Stimulated activated CD8-positive, alpha-beta memory T cell treated with anti-CD3 and anti-CD28 coated beads, Interleukin-12 subunit alpha, Interleukin-12 subunit beta, amount 100 ng/mL, for 4 hours (primary cell): Measurements from ENCODE around the gene AFDN.

ENCODE experiments used
- DNase-seq: peaks from one replicate; pipeline ENCODE4 v3.0.0-alpha.2; 2020; ENCODE audit warnings: low read depth

The AFDN gene

DNA sequence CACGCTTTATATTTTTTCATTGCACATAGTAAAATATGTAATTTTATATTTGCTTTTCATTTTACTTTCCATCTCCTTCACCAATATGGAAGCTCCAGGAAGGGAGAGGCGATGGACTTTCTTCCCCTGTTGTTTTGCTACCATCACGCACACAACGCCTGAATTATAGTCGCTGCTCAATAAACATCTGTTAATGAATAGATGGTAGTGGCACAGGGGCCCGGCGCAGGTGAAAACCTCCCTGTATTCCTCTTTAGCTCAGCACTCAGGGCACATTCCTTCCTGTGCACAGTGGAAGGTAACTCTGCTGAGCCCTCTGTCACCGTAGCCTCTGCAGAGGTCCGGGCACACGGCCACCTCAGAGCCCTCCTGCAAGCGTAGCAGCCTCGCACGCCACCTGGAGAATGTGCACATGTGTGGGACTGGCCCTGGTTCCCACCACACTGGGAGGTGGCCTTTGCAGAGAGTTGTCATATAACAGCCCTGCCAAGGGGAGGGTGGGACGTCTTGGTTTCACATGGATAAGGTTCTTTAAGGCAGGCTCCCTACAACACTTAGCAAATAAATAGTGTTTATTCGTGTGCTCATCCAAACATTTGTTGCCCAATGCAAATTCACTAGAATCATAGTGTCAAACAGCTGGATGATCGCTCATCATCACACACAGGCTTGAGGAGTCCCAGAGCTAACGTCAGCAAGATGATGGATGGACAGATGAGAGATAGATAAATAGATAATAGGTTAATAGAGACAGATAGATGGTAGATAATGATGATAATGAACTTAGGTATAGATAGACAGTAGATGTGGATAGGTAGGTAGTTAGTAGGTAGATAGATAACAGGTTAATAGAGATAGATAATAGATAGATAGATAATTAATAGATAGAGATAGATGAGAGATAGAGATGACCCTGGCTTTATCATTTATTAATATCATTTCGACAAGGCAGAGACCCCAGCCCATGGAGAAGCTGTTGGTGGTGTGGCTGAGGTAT is 32.3 kb upstream of the AFDN start:
- DNase-seq = no peak

DNA sequence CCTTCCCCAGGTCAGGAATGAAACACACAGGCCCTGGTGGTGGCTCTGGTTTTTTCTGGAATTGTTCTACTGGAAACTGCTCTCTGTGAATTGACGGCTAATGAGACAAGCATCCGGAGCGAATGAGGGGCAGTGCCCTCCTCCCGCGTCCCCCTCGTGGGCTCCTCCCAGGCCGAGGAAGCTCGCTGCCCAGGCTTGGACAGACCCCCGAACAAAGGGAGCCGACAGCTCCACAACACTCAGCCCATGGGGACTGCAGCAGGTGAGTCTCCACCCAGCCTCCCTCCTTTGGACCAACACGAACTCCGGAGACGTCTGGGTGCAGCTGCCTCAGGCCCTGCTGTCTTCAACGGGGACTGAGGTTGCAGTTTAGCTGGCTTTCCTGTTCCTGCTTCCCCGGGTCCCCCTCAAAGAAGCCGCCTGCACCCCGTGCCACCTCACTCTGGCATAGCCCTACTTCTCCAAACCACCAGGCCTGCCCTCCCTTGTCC is 31.3 kb upstream of the AFDN start:
- DNase-seq = no peak

- no peak for DNase-seq
Measured at GRCh38 chr6:167795874-167796191, 30.9 kb upstream of the AFDN start.

- no peak for DNase-seq
Measured at GRCh38 chr6:167796192-167796981, 30.3 kb upstream of the AFDN start.

GRCh38 chr6:167797011-167797471 is 29.7 kb upstream of the AFDN start:
- no peak for DNase-seq

- DNase-seq = no peak
Measured at GRCh38 chr6:167797476-167798265, 29.0 kb upstream of the AFDN start.

DNA sequence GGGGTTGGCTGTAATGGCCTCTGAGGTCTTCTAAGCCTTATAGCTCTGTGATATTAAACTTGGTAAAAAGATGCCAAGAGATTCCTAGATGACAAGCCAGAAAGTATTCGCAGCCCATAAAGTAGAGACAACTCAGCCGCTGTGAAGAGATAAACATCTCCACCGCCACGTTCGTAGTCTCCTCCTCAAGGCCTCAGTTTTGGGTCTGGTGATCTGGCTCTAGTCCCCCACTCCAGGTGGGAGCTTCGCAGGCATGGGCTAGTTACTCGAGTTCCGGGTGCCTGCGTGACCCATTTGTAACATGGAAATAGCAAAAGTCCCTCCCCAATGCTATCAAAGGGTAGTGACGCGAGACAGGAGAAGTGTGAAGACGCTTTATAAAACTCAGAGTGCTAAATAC is 28.3 kb upstream of the AFDN start:
- DNase-seq = no peak

DNA sequence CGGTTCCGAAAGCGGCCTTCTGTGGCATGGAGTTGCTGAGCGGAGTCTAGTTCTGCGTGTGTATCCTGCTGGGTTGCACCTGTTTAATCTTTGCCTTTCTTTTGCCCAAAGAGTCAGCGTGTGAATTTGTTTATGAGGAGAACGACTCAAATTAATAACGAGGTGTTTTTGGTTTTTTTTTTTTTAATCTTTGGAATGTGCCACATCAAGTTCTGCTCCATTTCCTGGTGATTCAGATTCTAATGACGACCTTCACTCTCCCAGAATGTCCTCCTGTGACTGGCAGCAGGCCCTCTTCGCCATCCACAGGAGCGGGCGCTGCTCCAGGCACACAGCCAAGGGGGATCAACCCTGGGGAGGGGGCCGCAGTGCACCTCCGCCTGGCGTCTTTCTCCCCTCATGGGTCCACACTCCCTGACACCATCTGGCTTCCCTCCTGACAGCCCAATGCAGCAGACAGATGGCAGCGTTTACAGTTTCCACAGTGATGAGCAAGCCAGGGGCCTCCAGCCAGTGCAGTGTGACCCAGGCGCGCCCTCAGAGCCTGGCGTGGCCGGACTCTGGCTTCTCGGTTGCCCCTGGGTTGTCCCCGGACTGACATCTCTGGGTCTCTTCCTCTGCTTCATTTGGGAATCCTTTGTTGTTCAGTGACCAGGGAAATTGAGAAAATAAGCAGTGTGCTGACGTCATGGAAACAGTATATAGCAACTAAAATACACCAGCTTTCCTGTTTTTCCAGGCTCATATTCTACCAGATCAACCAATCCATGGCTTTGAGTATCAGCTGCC is 27.5 kb upstream of the AFDN start:
- no peak for DNase-seq

DNA sequence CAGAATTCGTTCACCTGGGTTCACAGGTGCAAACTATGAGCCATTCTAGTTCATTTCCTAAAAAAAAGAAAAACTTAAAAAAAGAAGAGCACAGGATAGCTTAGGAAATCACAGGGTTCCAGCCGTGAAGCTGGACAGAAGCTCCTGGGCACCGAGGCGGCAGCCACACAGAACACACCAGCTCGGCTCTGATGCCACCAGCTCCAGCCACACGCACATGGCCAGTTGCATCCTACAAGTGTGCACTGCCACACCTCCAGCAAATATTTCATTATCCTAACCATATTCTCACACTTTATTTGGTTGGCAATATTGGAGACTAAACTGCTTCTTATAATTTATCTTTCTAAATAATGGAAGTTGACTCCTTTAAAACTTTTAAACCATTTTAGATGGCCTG is 26.2 kb upstream of the AFDN start:
- DNase-seq = no peak

DNA sequence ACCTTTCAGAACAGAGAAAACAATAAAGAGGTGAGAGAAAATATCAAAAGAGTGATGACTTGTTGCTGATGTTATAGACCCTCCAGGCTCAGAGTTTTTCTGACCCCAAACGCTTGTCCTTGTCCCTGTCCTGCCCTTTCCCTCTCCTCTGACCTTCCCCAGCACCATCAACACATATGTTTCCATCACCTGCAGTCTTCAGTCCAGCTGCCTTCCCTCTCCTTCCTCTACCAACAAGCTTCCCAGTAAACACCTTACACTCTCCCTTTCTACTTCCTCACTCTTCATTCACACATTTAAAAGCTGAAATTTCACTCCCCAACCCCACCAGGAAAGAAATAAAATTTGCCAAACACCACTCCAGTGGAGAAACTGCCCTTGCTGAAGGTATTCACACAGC is 25.4 kb upstream of the AFDN start:
- DNase-seq = no peak

DNA sequence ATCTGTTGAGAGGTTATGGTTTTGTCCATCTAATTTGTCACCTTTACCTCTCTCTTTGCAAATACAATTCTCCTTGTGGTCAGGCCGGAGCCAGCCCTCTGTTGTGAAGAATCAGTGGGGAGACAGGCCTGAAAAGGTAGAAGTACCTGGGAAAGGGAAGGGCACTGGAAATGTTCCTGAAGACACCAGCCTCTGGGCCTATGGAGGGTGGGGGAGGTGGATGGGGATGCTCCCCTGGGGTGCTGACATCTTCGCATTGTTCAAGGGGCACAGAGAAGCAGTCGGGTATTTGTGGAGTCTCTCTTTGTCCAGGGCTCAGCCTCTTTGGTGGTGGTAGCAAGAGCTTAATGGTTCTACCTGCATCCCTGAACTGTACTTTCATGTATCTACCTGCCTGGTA is 24.4 kb upstream of the AFDN start:
- DNase-seq = no peak

DNA sequence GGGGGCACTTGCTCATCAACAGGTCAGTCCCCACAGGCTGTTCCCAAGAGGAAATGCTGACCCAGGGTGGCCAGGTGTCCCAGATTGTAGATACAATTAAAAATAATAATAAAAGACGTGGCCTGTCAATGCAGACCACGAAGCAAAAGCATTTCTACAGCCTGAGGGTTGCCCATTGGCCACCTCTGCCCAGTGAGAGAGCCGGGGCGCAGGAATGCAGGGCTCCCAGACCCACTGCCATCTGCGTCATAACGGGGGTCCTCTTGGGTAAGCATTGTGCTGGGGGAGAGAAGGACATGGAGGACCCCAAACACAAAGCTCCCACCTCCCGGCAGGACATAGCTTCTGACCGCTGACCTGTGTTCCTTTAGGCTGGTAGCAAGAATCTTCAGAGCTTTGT is 22.9 kb upstream of the AFDN start:
- DNase-seq = no peak

DNA sequence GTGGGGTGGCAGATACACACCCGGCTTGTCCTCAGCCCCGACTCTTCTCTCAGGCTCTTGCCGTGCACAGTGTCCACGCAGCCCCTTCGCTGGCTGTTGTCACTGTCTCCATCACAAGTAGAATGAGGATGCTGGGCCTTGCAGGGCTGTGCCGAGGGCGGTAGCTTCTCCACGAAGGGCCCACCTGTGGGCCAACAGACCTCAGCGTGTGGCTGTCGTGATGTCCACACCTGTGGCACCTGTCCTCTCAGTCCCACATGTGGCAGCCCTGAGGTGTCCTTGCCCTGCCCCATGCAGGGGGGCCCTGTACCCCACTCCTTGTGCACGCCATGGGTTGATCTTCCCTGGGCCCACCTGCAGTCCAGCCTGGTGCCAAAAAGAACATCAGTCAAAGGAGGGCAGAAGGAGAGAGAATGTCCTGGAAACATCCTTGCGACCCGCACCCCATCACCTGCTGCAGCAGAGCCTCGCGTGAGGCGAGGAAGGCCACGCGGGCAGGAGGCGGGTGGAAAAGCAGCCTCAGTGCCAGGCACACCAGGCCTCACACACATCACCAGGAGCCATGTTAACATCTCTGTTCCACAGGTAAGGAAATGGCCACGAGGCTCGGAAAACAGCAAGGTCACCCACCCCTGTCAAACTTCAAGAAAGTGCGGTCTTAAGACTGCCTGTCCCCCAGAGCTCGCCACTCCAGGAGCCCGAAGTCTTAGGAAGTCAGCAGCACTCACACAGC is 22.3 kb upstream of the AFDN start:
- DNase-seq = no peak

- no peak for DNase-seq
Measured at GRCh38 chr6:167805349-167806060, 21.2 kb upstream of the AFDN start.

DNA sequence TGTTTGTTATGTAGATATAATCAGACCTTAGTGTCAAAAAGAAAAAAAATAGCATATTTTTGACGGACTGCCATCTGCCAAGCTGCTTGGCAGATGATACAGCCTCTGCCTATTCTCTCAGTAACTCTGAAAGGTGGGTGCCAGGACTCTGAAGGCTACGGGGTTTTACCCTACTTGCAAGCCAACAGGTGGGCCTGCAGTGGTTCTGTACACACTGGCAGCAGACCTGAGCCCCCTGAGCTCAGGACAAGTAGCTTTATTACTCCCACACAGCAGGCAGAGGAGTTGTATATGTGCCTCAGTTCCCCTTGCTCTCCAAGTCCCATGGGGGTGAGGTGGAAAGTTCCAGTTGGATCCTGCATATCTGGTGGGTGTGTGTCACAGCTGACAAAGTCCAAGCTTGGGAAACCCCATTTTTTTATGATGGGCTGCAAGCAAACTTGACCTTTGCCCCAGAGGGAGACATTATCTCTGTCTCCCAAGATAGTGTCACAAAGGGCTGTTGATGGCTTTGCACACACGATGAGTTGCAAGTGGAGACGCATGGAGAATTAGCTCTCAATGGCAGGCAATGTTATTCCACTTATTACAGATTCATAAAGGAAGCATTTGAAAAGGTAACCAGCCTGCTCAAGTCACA is 20.5 kb upstream of the AFDN start:
- DNase-seq = no peak

GRCh38 chr6:167807200-167807599 is 19.5 kb upstream of the AFDN start:
- no peak for DNase-seq

DNA sequence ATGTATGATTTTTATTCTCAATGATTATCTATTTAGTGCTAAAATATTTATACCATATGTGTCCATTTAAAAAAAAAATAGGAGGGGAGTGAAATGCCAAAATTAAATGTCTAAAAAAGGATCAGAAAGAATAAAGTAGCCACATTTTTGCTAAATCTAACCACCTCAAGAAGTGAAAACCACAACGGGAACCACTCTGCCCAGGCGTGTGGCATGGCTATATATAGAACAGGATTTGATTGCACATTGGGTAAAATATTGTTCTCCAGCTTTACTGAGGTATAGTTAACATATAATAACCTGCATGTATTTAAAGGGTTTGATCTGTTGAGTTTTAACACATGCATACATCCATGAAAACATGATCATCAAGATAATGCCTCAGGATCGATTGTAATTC is 19.0 kb upstream of the AFDN start:
- DNase-seq = no peak

- no peak for DNase-seq
Measured at GRCh38 chr6:167811040-167811439, 15.7 kb upstream of the AFDN start.

- DNase-seq = no peak
Measured at GRCh38 chr6:167811442-167812087, 15.1 kb upstream of the AFDN start.
